Adipocyte (in vitro differentiated cells): ENCODE measurements around the gene SHISA7.
"Not testable (repeated sequence)": the region's sequence is repeated elsewhere in the genome, so short reads cannot be mapped to it uniquely, and the experiment has no call there.

ENCODE experiments used
- DNase-seq: peaks from one replicate; pipeline ENCODE4 v3.0.0-alpha.2; 2015; ENCODE audit warnings: low read depth
- H3K27me3 ChIP-seq: replicated peaks from 2 replicates; pipeline ENCODE4 v1.7.0; 2013; ENCODE audit warnings: mild to moderate bottlenecking, low read length, moderate library complexity; ENCODE audit not compliant: control insufficient read depth, insufficient read depth
- H3K36me3 ChIP-seq: 2 replicates; pipeline ENCODE4 v1.7.0; 2013; ENCODE audit warnings: low read length, mild to moderate bottlenecking, moderate library complexity; ENCODE audit not compliant: control insufficient read depth, insufficient read depth, severe bottlenecking
- H3K4me1 ChIP-seq: 2 replicates; pipeline ENCODE4 v1.7.0; 2013; ENCODE audit warnings: mild to moderate bottlenecking, low read length, moderate library complexity; ENCODE audit not compliant: control insufficient read depth, insufficient read depth
- H3K4me3 ChIP-seq: 2 replicates; pipeline ENCODE4 v1.7.0; 2013; ENCODE audit warnings: mild to moderate bottlenecking, low read length, moderate library complexity
- H3K9ac ChIP-seq: 2 replicates; pipeline ENCODE4 v1.7.0; 2013; ENCODE audit warnings: mild to moderate bottlenecking, low read length, moderate library complexity
- H3K9me3 ChIP-seq: 2 replicates; pipeline ENCODE4 v1.7.0; 2013; ENCODE audit warnings: mild to moderate bottlenecking, low read length, moderate library complexity; ENCODE audit not compliant: control insufficient read depth

The SHISA7 gene

DNA sequence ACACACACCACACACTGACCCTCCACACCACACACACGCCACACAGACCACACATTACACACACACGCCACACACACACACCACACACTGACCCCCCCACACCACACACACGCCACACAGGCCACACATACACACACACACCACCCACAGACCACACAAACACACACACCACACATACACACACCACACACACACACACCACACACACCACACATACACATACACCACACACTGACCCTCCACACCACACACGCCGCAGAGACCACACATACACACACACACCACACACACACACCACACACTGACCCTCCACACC lies 5.0 kb upstream of the SHISA7 start:
- peaks cover 46% of the 10 kb centered on the region for H3K27me3 ChIP-seq
- not testable (repeated sequence) for H3K9me3 ChIP-seq, H3K36me3 ChIP-seq, H3K4me3 ChIP-seq, H3K4me1 ChIP-seq, DNase-seq, H3K9ac ChIP-seq

DNA sequence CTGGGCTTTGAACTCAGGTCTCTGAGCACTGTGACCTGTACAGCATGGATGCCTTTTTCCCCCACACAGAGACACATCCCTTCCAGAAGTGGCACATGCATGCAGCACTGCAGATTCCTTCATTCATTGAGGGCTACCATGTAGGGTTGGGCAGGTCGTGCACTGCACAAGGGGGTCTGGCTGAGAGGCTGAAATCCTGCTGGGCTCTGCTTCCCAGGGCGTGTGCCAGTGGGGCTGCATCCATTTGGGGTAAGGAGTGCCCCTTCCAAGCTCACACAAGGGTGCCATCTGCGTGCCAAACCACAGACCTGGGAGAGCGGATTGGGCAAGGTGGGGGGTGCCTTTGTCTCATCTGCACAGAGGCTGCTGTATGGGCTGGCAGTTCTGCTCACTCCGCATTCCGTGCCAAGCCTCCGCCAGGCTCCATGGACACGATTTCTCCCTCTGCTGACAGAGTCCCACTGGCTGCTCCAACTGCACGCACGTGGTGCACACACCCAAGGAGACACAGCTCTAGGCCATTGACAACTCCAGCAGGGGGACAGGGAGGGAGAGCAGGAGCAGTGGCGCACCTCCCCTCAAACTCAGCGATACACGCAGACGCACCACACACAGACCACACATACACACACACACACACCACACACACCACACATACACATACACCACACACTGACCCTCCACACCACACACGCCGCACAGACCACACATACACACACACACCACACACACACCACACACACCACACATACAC lies 4.5 kb upstream of the SHISA7 start:
- Histone ChIP-seq H3K4me1 (no peaks in the 10 kb centered on the region), H3K27me3 (peaks cover 46% of the 10 kb centered on the region)
- DNase-seq: peak; percentile 54

DNA sequence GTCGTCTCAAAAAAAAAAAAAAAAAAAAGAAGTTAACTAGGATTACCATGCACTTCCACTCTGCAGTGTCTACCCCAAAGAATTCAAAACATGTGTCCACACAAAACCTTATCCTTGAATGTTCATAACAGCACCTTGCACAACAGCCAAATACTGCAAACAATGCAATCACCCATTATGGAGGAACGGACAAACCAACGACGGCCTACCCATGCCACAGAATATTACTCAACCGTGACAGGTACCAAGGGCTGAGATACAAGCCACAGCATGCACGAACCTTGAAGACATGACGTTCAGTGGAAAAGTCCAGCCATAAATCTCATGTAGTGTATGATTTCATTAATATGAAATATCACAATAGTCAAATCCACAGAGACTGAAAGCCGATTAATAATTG lies 3.0 kb upstream of the SHISA7 start:
- peaks cover 56% of the 10 kb centered on the region for H3K27me3 ChIP-seq

More for the DNA sequence above, 4.5 kb upstream of the SHISA7 start:
- H3K4me3 ChIP-seq: no peak overlapping the region
- no peak overlapping the region for H3K9ac ChIP-seq
- no peaks in the 10 kb centered on the region for H3K9me3 ChIP-seq
- no peaks in the 10 kb centered on the region for H3K36me3 ChIP-seq

DNA sequence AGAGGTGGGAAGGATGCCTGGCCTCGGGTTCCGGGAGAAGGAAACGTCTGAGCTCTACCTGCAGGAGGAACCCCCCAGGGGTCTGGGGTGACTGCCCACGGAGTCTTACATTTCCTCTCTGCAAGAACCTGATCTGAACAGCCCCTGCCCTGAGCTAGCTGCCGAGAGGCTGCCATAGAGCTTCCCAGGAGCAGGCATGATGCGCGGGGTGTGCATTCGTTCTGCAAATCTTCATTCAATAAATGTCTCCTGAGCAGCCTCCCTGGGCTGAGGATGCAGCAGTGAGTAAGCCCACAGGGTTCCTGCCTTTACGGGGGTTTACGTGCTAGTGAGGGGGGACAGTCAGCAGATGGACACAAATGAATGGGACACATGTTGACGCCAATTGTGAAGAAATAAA lies 1.5 kb upstream of the SHISA7 start:
- Histone ChIP-seq H3K36me3 (no peaks in the 10 kb centered on the region), H3K4me3 (no peak overlapping the region)

More for the DNA sequence above, 3.0 kb upstream of the SHISA7 start:
- Histone ChIP-seq H3K36me3 (no peaks in the 10 kb centered on the region), H3K9ac (no peak overlapping the region), H3K4me1 (no peaks in the 10 kb centered on the region), H3K9me3 (no peaks in the 10 kb centered on the region), H3K4me3 (no peak overlapping the region)
- DNase-seq: no peak

DNA sequence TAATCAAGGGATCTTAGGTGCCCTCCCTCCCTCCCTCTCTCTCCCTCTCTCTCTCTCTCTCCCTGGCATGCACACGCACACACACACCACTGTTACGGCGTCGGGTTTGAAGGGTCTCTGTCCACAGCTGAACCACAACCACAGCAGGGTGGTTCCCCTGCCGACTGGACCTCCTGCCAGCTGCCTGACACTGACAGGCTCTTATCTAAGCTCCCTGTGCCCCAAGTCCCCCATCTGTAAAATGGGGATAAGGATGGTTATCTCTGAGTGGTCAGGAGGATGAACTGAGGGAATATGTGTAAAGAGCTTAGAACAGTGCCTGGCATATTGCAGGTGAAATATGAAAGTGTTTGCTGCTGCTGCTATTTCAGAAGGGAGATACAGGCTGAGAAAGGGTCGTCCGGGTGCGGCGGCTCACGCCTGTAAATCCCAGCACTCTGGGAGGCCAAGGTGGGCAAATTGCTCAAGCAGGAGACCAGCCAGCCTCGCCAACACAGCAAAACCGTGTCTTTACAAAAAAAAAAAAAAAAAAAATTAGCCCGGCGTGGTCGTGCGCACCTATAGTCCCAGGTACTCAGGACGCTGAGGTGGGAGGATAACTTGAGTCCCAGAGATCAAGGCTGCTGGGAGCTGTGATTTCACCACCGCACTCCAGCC lies 852 bp upstream of the SHISA7 start:
- DNase-seq: no peak
- Histone ChIP-seq H3K27me3 (peaks cover 62% of the 10 kb centered on the region), H3K9me3 (no peaks in the 10 kb centered on the region), H3K9ac (no peak overlapping the region), H3K4me3 (no peak overlapping the region), H3K4me1 (no peaks in the 10 kb centered on the region), H3K36me3 (no peaks in the 10 kb centered on the region)

More for the DNA sequence above, 1.5 kb upstream of the SHISA7 start:
- no peak overlapping the region for H3K9ac ChIP-seq
- H3K27me3 ChIP-seq: peaks cover 62% of the 10 kb centered on the region
- no peaks in the 10 kb centered on the region for H3K4me1 ChIP-seq
- H3K9me3 ChIP-seq: no peaks in the 10 kb centered on the region
- no peak for DNase-seq

DNA sequence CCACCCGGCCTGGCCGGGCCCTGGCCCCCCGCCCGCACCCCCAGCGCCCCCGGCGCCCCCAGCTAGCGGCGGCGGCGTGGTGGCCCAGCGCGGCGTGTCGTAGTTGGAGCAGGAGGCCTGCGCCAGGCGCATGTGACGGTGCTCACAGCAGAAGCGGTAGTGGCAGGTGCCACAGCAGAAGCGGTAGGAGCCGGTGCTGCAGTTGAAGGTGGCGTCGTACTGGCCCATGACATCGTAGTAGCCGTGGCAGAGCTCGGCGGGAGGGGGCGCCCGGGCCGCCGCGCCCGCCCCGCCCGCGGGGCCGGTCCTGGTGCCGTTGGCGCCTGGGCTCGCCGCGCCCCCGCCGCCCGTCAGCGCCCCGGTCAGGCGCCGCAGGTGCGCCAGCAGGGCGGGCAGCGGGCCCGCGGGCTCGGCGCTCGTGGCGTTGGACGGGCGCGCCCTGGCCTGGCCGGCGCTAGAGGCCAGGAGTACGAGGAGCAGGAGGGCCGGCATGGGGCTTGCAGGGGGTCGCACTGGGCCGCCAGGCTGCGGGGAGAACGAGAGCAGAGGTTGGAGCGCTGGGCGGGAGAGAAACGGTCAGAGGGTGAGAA lies 633 bp downstream of the SHISA7 start:
- peaks cover 71% of the 10 kb centered on the region for H3K27me3 ChIP-seq

DNA sequence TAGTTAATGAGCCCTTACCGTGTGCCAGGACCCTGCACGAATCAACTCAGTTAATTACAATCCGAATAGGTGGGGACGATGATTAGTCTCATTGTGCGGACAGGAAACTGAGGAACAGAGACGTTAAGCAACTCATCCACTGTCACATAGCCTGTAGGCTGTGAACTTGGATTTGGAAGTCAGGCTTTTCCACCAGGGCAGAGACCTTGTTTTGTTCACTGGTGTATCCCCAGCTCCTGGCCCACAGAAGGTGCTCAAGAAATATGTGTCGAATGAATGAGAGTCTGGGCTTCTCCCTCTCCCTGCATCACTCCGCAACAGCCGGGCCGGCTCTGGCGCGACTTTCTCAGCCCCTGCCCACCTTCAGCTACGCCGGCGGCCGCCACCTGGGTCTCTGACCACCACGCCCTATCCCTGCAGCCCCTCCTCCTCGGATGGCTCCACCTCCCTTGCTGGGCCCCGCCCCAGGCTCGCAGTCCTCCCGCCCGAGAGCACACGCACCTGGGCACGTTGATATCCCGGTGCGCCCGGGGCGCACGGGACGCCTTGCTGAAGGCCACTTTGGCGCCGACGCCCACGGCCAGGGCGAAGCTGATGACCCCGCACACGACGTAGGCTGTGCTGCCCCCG lies 1.3 kb downstream of the SHISA7 start:
- no peaks in the 10 kb centered on the region for H3K9me3 ChIP-seq
- H3K9ac ChIP-seq: no peak overlapping the region
- H3K27me3 ChIP-seq: peaks cover 70% of the 10 kb centered on the region
- H3K4me3 ChIP-seq: no peak overlapping the region
- no peaks in the 10 kb centered on the region for H3K4me1 ChIP-seq
- DNase-seq: no peak
- no peaks in the 10 kb centered on the region for H3K36me3 ChIP-seq

More for the DNA sequence above, 633 bp downstream of the SHISA7 start:
- no peaks in the 10 kb centered on the region for H3K4me1 ChIP-seq
- H3K4me3 ChIP-seq: no peak overlapping the region
- H3K36me3 ChIP-seq: no peaks in the 10 kb centered on the region
- H3K9me3 ChIP-seq: no peaks in the 10 kb centered on the region
- no peak overlapping the region for H3K9ac ChIP-seq
- DNase-seq: no peak

DNA sequence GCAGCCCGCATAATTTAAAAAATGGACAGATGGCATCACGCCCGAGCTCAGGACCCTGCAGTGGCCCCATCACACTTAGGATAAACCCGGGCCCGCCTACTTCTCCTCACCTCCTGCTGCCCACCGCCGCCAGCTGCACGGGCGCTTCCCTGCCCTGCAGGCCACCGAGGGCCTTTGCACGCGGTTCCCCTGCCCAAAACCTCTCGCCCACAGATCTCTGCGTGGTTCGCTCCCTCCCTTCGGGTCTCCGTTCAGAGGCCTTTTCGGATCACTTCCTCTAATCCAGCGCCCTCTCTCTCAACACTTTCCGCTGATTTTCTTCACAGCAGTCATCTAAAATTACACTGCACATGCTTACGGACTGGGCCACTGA lies 1.8 kb downstream of the SHISA7 start:
- no peak for DNase-seq

DNA sequence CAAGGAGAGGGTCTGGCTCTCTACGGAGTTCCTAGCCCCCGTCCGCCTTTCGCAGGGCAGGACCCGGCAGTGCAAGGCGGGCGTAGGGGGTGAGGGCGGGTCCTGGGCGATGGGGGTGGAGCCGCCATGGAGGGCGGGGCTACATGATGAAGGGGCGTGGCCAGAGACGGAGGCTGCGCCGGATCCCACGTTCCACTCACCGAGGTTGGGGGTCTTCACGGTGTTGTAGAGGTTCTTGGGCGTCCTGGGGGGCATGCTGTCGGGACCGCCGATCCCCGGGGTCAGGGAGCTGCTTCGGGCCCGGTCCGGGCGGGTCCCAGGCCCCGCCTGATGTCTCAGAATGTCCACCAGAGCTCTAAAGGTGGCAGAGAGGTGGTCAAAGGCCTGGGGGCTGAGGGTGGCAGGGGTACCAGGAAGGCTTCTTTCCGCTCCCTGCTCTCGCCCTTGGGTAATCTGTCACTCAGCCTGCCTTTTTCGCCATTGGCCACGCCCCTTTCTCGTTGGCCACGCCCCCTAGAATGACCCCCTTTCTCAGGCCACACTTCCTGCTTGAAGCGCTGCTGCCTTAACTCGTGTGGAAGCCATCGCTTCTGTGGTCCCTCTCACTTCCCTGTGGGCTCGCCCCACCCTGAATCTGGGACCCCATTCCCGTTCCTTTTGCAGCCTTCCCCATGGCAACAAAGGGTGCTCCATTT lies 2.5 kb downstream of the SHISA7 start:
- DNase-seq: no peak
- peaks cover 66% of the 10 kb centered on the region for H3K27me3 ChIP-seq
- H3K4me3 ChIP-seq: no peak overlapping the region
- H3K36me3 ChIP-seq: no peaks in the 10 kb centered on the region
- no peaks in the 10 kb centered on the region for H3K4me1 ChIP-seq
- no peak overlapping the region for H3K9ac ChIP-seq
- H3K9me3 ChIP-seq: no peaks in the 10 kb centered on the region

More for the DNA sequence above, 1.8 kb downstream of the SHISA7 start:
- no peaks in the 10 kb centered on the region for H3K4me1 ChIP-seq
- no peak overlapping the region for H3K4me3 ChIP-seq
- no peaks in the 10 kb centered on the region for H3K36me3 ChIP-seq
- H3K27me3 ChIP-seq: peaks cover 69% of the 10 kb centered on the region
- H3K9me3 ChIP-seq: no peaks in the 10 kb centered on the region
- H3K9ac ChIP-seq: no peak overlapping the region

DNA sequence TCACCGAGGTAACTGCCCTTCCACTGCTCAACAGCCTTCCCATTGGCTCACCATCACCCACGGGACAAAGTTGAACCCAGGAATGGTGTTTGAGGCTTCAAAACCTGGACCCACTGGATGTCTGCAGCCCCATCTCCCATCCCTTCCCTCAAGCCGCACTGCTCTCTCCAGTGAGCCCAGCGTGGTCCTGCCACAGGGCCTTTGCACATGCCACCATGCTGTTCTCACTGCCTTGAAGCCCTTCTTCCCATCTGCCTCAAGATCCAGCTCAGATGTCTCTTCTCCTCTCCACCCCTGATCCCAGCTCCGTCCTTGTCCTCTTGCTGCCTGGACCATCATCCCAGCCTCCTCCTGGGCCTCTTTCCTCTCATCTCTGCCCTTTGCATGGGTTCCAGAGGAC lies 4.0 kb downstream of the SHISA7 start:
- Histone ChIP-seq H3K9ac (no peak overlapping the region), H3K27me3 (peaks cover 63% of the 10 kb centered on the region), H3K4me3 (no peak overlapping the region)

DNA sequence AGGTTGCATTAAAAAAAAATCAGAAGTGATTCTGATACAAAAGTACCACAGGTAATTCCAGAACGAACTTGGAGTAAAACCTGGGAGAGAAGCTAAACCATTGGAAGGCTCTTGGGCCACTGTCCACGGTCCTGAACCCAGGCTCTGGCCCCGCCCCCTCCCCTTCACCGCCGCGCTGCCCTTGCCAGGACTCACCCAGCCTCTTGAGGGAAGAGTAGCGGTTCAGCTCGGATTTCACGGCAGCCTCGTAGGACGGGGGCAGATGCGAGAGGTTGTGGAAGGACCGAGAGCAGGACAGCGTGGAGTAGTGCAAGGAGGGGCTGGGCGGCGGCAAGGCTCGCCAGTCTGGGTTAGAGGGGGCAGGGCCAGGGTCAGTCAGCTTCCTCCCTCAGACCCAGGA lies 5.7 kb downstream of the SHISA7 start:
- Histone ChIP-seq H3K36me3 (no peaks in the 10 kb centered on the region), H3K4me1 (no peaks in the 10 kb centered on the region), H3K27me3 (peaks cover 65% of the 10 kb centered on the region), H3K9ac (no peak overlapping the region), H3K9me3 (no peaks in the 10 kb centered on the region), H3K4me3 (no peak overlapping the region)
- DNase-seq: peak; percentile 75

More for the DNA sequence above, 4.0 kb downstream of the SHISA7 start:
- H3K4me1 ChIP-seq: no peaks in the 10 kb centered on the region
- no peaks in the 10 kb centered on the region for H3K9me3 ChIP-seq
- DNase-seq: no peak
- no peaks in the 10 kb centered on the region for H3K36me3 ChIP-seq
